SU-DHL-6 (cell line): ENCODE data around the gene HOXD10.

ENCODE experiments used
- H2AFZ ChIP-seq: fragments of 200-600 bp; sonication (generic); 2 replicates; pipeline ENCODE4 v1.6.1; 2014; ENCODE audit warnings: low read depth, mild to moderate bottlenecking, moderate library complexity, mixed read lengths, antibody characterized with exemption, low read length; ENCODE audit not compliant: severe bottlenecking
- H3F3A ChIP-seq: fragments of 200-600 bp; shearing (Covaris generic); 2 replicates; pipeline ENCODE4 v1.6.0; 2016; ENCODE audit warnings: antibody characterized with exemption, mild to moderate bottlenecking; ENCODE audit not compliant: insufficient read depth
- H3K27ac ChIP-seq: fragments of 200-600 bp; sonication (generic); 2 replicates; pipeline ENCODE4 v1.5.1; 2016; ENCODE audit warnings: low read depth, mild to moderate bottlenecking, low read length, moderate library complexity, mixed read lengths
- H3K27me3 ChIP-seq: fragments of 200-600 bp; sonication (generic), shearing (Covaris generic); 2 replicates; pipeline ENCODE4 v1.6.0; 2014; ENCODE audit warnings: mild to moderate bottlenecking, low read length
- H3K36me3 ChIP-seq: fragments of 200-600 bp; sonication (generic); 2 replicates; pipeline ENCODE4 v1.6.1; 2014; ENCODE audit warnings: mild to moderate bottlenecking, low read length, mixed read lengths
- H3K4me2 ChIP-seq: fragments of 300-600, 200-600 bp; shearing (Covaris generic), sonication (generic); 2 replicates; pipeline ENCODE4 v1.6.0; 2014; ENCODE audit warnings: low read length, low read depth, mild to moderate bottlenecking; ENCODE audit not compliant: poor library complexity, severe bottlenecking
- H3K4me3 ChIP-seq: fragments of 200-600 bp; sonication (generic); 2 replicates; pipeline ENCODE4 v1.5.1; 2014; ENCODE audit warnings: antibody characterized with exemption, low read length, mild to moderate bottlenecking, mixed read lengths; ENCODE audit not compliant: insufficient read depth, poor library complexity, severe bottlenecking
- H3K79me2 ChIP-seq: fragments of 200-600 bp; sonication (generic); 2 replicates; pipeline ENCODE4 v1.6.1; 2014; ENCODE audit warnings: mild to moderate bottlenecking, low read length, moderate library complexity; ENCODE audit not compliant: insufficient read depth
- H3K9ac ChIP-seq: fragments of 200-600 bp; sonication (generic); 2 replicates; pipeline ENCODE4 v1.7.0; 2014; ENCODE audit warnings: mild to moderate bottlenecking, low read length
- H3K9me2 ChIP-seq: fragments of 200-600 bp; sonication (generic); replicated peaks from 2 replicates; pipeline ENCODE4 v1.6.1; 2014; ENCODE audit warnings: low read length; ENCODE audit not compliant: insufficient read depth
- H3K9me3 ChIP-seq: fragments of 200-600 bp; sonication (generic); 2 replicates; pipeline ENCODE4 v1.6.1; 2014; ENCODE audit warnings: low read length, mixed read lengths; ENCODE audit not compliant: insufficient read depth
- H4K20me1 ChIP-seq: fragments of 200-600 bp; sonication (generic); 2 replicates; pipeline ENCODE4 v1.6.1; 2014; ENCODE audit warnings: low read depth, mild to moderate bottlenecking, antibody characterized with exemption, low read length, moderate library complexity, mixed read lengths
- CTCF ChIP-seq: fragments of 200-600 bp; sonication (generic); IDR thresholded peaks from one replicate; pipeline ENCODE4 v1.5.1; 2017; ENCODE audit warnings: antibody characterized with exemption, mild to moderate bottlenecking, low read length, moderate library complexity; ENCODE audit not compliant: insufficient read depth, poor library complexity, severe bottlenecking
- EZH2phosphoT487 ChIP-seq: fragments of 200-600 bp; sonication (generic), shearing (Covaris generic); conservative IDR thresholded peaks from 2 replicates; pipeline ENCODE4 v1.6.1; 2018; ENCODE audit warnings: mild to moderate bottlenecking, antibody characterized with exemption, low read length, moderate library complexity, mixed read lengths

Gene HOXD10

GRCh38 chr2:176089843-176090395 lies 26.7 kb upstream of the HOXD10 start:
- H2AFZ ChIP-seq, result no peak overlapping the region
- no peak overlapping the region for H3K4me3 ChIP-seq

GRCh38 chr2:176090862-176091261 lies 25.7 kb upstream of the HOXD10 start:
- Histone ChIP-seq H3K27me3 (no peaks in the 10 kb centered on the region), H3F3A (no peaks in the 10 kb centered on the region), H4K20me1 (no peaks in the 10 kb centered on the region)

More at GRCh38 chr2:176089843-176090395, 26.7 kb upstream of the HOXD10 start:
- H3K27ac ChIP-seq, result no peak overlapping the region
- no peaks in the 10 kb centered on the region for H3K79me2 ChIP-seq
- no peaks in the 10 kb centered on the region for H3F3A ChIP-seq
- H3K36me3 ChIP-seq, result no peaks in the 10 kb centered on the region
- TF ChIP-seq CTCF (no peak), EZH2phosphoT487 (no peak)
- no peak overlapping the region for H3K4me2 ChIP-seq
- no peaks in the 10 kb centered on the region for H3K27me3 ChIP-seq
- no peaks in the 10 kb centered on the region for H3K9me2 ChIP-seq
- H3K9me3 ChIP-seq, result no peaks in the 10 kb centered on the region
- H4K20me1 ChIP-seq, result no peaks in the 10 kb centered on the region
- no peak overlapping the region for H3K9ac ChIP-seq

GRCh38 chr2:176091329-176092258 lies 25.0 kb upstream of the HOXD10 start:
- no peaks in the 10 kb centered on the region for H3F3A ChIP-seq
- H3K4me2 ChIP-seq, result no peak overlapping the region
- no peaks in the 10 kb centered on the region for H3K79me2 ChIP-seq
- H3K4me3 ChIP-seq, result no peak overlapping the region
- no peaks in the 10 kb centered on the region for H3K9me3 ChIP-seq
- H3K9ac ChIP-seq, result no peak overlapping the region
- no peaks in the 10 kb centered on the region for H4K20me1 ChIP-seq
- no peak for TF ChIP-seq CTCF
- TF ChIP-seq EZH2phosphoT487, result no peak
- no peak overlapping the region for H3K27ac ChIP-seq
- H3K27me3 ChIP-seq, result no peaks in the 10 kb centered on the region
- no peak overlapping the region for H2AFZ ChIP-seq
- no peaks in the 10 kb centered on the region for H3K36me3 ChIP-seq
- H3K9me2 ChIP-seq, result no peaks in the 10 kb centered on the region

More at GRCh38 chr2:176090862-176091261, 25.7 kb upstream of the HOXD10 start:
- Histone ChIP-seq H3K4me2 (no peak overlapping the region), H3K27ac (no peak overlapping the region), H2AFZ (no peak overlapping the region), H3K9me3 (no peaks in the 10 kb centered on the region), H3K79me2 (no peaks in the 10 kb centered on the region), H3K9ac (no peak overlapping the region), H3K4me3 (no peak overlapping the region), H3K9me2 (no peaks in the 10 kb centered on the region), H3K36me3 (no peaks in the 10 kb centered on the region)
- TF ChIP-seq EZH2phosphoT487 (no peak), CTCF (no peak)
